GM18907 (cell line): ENCODE measurements around the gene FYN.
"Not testable (repeated sequence)": the region's sequence is repeated elsewhere in the genome, so short reads cannot be mapped to it uniquely, and the experiment has no call there.

Experiments used
- ATAC-seq: cut with Tn5 transposase; IDR thresholded peaks from one replicate; pipeline ENCODE4 v1.9.1; 2021; ENCODE audit warnings: mild to moderate bottlenecking, moderate library complexity; ENCODE audit not compliant: unreplicated experiment

Gene FYN

DNA sequence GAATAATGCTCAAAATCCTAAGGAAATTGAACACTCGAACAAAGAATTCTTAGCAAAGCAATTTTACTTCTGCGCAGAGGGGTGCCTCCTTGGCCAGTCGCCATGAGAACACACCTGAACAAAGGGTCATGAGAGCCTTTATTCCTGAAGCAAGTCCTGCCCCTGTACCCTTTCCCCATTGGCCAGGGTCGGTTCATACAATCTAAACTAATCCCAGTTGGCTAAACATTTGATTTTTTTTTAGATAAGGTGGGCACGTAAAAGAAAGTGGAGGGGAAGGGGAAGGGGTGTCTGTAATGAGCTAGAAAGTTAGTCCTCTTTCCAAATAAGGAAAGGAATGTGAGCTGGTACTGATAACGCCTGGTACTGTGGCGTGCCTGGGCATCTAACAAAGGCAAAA lies 37.9 kb downstream of the FYN start:
- not testable (repeated sequence) for ATAC-seq

- no peak for ATAC-seq
These were observed 38.9 kb downstream of the FYN start for GRCh38 chr6:111834356-111834755.

DNA sequence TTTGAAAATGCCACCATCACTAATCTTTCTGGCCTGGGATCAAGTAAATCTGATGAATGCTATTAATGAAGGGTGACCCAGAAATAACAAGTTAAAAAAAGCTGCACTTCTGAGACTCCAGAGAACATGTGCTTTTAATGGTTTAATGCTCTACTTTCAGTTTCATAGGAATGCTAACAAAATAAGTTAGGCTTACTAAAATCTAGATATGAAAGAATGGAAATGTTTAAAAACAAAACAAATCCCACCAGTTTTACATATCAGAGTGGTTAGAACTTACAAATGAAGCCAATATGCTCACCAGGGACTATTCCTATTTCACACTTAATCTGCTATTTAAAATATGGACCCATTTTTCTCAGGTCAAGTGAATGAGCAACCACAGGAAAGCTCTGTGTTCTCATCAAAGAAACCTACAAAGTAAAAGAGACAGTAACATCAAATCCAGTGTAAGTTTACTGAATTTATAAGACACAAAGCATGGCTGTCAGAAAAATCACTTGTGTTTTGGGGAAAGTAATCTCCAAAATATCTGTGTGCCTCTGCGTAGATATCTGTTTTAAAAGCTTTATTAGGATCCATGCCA lies 40.3 kb downstream of the FYN start:
- ATAC-seq = peak; percentile 45

- ATAC-seq = no peak
These were observed 41.8 kb downstream of the FYN start for GRCh38 chr6:111831408-111831807.

GRCh38 chr6:111829998-111830397 lies 43.3 kb downstream of the FYN start:
- ATAC-seq = no peak

DNA sequence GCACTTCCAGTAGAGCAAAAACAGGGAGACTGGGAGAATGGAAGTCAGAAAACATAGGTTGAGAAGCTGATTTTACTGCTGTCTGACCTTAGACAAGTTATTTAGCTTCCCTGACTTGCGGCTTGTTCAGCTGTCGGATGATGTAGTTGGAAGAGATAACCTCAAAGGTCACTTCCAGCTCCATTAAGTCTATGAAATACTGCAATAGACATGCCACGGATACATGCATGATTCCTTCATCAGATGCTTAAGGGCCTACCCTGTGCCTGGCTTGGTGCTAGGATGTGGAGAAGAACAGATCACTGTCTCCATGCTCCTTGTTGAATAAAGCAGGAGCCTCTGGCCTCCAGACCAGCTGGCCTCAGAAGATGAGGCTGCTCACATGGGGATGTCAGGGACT lies 43.7 kb downstream of the FYN start:
- ATAC-seq = no peak

- ATAC-seq = no peak
These were observed 44.4 kb downstream of the FYN start for GRCh38 chr6:111828809-111829208.

DNA sequence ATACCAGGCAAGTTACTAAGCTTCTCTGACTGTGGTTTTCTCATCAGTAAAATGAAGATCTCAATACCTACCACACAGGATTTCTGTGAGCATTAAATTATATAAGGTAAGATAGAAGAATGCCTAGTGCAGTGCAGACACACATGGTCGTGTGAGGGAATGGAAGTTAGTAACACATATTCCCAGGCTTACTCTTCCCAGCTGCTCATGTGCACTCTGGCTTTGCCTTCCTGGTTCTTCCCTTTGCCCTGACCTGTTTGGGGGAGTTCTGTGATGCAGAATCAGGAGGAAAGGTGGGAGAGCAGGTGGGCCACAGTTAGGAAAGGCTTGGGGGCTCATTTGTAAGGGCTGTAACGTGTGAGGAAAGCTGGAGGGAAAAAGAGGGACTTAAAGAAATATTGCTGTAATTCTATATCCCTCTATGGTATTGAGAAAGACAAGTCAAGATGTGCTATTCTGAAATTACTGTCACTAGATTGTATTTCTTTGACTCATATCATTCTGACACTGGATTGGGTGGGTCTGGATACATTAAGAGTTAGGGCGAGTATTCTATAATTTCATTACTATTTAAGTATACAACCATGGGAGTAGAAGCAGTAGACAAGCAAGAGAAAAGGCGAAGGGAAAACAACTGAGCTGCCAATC lies 47.7 kb downstream of the FYN start:
- ATAC-seq = no peak

GRCh38 chr6:111824608-111825337 lies 48.5 kb downstream of the FYN start:
- ATAC-seq = peak; percentile 87

DNA sequence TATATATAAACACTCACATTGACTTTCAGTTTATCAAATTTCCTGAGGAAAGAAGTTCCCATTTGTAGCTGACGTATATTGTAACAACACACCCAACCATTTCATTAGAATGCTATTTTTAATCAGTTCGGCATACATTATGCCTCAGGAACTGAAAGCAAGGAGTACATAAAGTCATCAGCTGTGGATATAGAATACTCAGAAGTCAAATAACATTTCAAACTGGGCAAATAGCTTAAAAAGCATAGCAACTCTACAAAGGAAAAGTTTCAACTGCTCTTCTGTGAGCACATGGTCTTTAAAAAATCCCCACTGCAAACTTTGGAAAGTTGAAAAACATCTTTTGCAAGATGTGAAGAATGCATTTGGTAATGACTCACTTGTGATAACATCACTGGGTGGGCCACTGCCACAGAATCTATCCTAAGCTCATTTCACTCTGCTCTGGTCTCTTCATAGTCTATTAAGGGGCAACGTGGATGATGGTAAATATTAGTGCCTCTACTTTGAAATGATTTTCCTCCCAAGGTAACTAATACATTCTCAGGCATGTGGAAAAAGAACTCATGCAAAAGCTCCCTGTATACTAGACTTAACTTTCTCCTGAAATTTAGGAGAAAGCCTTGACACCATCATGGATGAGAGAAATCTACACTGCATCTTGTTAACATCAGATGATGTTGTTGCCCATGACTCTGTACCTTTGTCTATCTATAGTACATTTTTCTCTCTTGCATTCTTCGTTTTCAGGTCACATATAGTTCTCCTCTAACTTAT lies 49.2 kb downstream of the FYN start:
- no peak for ATAC-seq

- no peak for ATAC-seq
These were observed 50.2 kb downstream of the FYN start for GRCh38 chr6:111823012-111823411.

DNA sequence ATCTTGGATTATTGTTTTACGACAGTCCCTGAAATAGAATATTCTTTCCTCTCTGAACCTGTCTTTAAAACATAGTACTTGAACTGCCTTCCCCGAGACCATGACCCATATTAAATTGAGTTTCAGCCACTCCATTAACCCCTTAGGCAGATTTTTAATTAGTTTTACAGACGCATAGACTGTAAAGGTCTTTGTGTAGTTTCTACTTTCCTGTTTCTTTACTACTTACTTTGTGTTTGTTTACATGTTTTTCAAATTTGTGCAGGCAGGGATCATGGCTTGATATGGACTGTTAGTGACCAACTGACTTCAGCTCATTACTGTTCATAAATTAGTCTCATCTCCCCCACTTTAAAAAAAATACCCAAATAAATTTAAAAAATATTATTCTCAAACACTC lies 53.8 kb downstream of the FYN start:
- no peak for ATAC-seq

DNA sequence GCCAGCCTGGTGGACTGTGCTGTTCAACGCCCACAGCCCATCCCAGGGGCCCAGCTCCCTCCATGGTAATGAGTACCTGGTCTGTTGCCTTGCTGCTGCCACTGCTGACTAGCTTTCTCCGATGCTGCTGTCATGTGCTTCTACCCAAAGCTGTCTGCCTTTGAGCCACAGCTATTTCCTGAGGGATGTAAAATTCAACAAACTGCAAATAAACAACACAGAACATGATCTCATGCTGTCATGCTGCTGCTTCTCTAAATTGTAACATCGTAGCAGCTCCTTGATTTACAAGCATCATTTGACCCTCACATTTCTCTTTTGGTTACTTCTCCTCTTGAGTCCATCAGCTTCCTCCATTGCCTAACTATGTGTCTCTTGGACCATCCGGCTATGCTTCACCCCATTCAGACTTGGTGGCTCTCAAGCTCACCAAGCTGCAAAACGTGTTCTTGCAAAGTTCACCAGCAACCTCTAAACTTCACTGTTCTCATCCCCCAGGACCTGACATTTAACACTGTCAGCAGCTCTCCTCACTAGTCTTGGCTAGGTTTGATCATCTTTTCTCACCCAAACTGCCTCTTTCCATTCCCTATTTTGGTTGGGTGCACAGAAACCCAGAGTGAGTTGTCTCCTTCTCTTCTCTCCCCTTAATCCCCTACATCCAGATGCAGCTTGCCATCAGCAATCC lies 54.6 kb downstream of the FYN start:
- no peak for ATAC-seq

DNA sequence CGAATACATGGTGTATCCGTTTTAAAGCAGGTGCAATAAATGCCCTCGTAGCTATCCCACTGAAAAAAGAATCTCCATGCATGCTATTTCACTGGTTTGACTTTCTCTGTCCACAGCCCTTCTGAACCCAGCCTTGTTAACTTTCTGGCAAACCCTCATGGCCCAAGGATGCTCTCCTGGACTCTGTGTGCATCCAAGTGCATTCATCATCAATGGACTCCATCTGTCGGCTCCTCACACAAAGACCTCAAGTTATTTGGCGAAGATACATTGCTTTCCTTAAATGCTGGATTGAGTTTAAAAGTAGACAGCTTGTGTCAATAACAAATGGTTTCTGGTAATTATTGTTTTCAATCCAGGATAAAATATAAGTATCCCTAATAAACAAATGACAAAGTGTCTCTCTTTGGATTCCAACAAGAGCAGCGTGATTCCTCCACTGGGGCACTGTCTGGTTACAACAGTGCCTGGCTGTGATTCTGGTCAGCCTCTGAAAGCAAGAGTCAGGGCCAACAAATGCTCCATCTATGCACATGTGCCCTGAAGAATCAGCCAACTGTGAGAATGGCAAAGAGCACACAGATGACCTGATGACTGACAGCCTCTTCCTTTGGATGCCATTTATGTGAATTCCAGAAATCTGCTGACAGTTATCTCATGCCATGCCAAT lies 55.7 kb downstream of the FYN start:
- ATAC-seq = no peak

GRCh38 chr6:111813677-111814310 lies 59.5 kb downstream of the FYN start:
- ATAC-seq = no peak

GRCh38 chr6:111813237-111813636 lies 60.0 kb downstream of the FYN start:
- ATAC-seq = no peak

DNA sequence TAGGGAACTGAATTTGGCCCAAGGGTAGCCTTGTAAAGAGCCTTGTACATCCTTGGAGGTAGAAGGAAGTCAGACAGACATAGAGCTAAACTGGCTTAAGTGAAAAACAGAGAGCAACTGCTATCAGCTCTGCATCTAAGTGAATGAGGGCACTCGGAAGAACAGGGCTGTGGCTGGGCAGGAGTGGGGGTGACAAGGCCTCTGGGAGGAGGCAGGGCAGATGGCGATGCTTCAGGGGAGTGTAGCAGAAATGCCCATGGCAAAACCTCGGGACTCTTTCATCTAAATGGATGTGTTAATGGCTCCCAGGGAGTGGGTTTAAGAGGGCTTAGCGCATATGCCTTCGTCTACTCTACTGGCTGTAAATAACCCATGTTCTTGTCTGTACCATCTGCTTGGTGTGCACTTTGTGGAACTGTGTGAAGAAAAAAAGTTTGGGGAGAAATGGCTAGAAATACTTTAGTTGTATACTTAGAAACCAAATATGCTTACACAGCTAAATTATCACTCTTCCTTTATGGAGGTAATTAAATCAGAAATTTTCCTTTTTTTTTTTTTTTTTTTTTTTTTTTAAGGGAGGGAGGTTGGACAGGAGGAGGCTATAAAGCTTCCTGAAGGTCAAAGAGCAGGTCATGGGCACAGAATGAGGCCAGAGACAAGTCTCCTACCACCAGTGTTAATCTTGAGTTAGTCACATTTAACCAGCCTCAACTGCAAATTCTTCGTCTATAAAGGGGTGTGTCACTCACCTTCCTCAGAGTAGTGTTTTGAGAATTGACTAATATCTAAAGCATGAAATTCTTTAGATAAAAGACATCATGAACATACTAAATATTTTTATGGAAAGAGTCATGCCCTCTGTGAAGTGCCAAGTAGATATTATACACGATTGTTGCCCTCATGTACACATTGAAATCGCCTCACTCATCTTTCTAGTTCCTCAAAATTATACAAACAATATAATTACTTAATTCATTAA lies 60.9 kb downstream of the FYN start:
- no peak for ATAC-seq

DNA sequence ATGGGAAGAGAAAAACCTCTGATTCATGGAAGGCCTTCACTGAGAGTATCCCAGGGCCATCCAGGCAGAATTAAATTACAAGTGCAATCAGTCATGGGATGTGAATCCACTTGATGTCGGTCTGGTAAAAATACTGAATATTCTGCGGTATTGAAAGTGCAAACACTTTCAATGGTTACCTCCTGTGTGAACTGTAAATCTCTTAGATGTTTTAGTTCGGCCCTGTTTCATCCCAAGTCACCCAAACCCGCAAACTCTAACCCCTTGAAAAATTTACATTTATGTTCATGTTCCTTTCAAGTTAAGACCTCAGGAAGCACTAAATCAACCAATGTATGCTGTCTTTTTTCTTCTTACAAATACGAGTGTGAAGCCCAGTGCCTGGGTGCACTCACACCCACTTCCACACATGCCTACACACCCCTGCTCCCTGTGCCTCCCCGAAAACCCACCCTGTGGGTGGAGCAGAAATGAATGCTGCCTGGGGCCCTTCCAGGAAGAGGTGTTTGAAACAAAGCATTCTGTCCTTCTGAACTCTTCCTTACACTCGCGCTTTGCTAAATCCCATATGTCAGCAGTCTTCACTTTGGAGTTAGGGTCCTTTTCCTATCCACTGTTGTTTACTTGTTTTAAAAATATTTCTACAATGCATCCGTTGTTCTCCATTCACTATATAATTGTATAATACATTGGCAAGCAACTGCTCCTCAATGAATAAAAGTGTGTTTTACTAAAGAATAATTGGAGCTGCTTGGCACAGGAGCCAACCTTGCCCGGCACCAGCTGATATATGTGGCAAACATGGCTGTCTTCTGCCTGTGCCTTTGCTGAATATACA lies 62.7 kb downstream of the FYN start:
- no peak for ATAC-seq
